Choroid plexus epithelial cell (primary cell): Measurements from ENCODE around the gene EGFL8.

Experiments
- DNase-seq: peaks from one replicate; pipeline ENCODE4 v3.0.0-alpha.2; 2010; ENCODE audit warnings: low read depth
- H3K4me3 ChIP-seq: 2 replicates; pipeline ENCODE4 v1.5.1; 2011; ENCODE audit warnings: low read depth, mild to moderate bottlenecking, control low read depth, low read length, moderate library complexity
- TF ChIP-seq, protein P1 (sequence below): conservative IDR thresholded peaks from 2 replicates; pipeline ENCODE4 v1.5.1; 2011; ENCODE audit warnings: low read depth, mild to moderate bottlenecking, control low read depth, inconsistent platforms, low read length, moderate library complexity

The EGFL8 gene

DNA sequence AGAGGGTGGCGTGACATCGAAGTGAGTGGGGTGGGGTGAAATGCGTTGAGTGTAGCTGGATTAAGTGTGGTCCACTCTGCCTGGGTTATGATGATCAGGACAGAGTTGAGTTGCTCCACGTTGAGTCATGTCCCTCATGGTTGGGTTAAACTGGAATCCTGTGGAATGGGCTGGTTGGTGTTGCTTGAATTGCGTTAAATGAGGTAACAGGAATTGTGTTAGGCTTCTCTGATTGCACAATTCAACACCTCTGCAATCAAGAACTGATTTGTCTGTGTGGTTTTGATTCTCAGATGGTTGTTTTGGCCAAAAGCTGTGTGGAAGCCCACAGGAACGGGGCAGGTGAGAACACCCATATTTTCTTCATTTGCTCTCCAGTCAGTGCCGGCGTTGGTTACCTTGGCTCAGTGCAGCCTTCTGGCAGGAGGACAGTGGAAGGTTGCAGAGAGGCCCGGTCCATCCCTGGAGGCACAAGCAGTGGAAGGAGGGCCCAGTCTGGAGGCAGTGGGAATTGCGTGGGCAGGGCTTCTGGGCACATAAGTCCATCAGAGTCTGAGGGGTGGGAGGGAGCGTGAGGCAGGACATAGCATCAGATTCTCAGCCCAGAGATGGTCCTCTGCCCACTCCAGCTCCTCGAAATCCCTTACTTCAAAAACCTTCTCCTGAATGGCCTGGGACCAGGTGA, 47.8 kb downstream of the EGFL8 start:
- TF ChIP-seq, protein P1, sequence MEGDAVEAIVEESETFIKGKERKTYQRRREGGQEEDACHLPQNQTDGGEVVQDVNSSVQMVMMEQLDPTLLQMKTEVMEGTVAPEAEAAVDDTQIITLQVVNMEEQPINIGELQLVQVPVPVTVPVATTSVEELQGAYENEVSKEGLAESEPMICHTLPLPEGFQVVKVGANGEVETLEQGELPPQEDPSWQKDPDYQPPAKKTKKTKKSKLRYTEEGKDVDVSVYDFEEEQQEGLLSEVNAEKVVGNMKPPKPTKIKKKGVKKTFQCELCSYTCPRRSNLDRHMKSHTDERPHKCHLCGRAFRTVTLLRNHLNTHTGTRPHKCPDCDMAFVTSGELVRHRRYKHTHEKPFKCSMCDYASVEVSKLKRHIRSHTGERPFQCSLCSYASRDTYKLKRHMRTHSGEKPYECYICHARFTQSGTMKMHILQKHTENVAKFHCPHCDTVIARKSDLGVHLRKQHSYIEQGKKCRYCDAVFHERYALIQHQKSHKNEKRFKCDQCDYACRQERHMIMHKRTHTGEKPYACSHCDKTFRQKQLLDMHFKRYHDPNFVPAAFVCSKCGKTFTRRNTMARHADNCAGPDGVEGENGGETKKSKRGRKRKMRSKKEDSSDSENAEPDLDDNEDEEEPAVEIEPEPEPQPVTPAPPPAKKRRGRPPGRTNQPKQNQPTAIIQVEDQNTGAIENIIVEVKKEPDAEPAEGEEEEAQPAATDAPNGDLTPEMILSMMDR: no peak
- no peak overlapping the region for H3K4me3 ChIP-seq
- DNase-seq: no peak

DNA sequence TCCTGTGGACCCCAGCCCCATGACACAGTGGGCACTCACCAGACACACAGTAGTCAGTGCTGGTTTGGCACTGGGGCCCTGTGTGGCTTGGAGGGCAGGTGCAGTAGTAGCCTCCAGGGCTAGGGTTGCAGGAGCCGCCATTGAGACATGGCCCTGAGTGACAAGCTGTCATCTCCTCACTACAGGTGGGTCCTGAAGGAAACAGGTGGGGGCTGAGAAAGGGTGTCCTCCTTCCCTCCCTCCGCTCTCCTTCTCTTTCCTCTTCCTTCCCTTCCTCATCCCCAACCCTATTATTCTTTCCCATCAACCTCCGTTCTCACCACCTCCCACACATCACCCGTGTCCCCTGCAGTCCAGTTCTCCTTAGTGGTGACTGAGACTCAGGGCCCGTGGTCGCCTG, 49.3 kb downstream of the EGFL8 start:
- TF ChIP-seq, protein P1: no peak
- DNase-seq: no peak
- no peak overlapping the region for H3K4me3 ChIP-seq

DNA sequence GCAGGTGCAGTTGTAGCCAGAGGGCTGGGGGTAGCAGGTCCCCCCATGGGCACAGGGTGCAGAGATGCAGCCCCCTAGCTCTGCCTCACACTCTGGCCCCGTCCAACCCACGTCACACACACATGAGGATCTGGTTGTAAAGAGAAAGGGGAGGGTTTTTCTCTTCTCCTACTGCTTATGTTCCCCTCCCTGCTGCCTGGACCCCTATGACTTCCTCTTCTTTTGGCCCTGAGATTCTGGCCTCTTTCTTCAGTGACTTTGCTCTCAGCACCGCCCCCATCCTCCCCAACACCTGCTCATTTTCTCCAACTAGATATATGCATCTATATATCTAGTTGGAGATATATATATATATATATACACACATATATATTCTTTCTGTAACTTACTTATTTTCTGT, 49.7 kb downstream of the EGFL8 start:
- no peak for DNase-seq
- H3K4me3 ChIP-seq: no peak overlapping the region
- TF ChIP-seq, protein P1: no peak

DNA sequence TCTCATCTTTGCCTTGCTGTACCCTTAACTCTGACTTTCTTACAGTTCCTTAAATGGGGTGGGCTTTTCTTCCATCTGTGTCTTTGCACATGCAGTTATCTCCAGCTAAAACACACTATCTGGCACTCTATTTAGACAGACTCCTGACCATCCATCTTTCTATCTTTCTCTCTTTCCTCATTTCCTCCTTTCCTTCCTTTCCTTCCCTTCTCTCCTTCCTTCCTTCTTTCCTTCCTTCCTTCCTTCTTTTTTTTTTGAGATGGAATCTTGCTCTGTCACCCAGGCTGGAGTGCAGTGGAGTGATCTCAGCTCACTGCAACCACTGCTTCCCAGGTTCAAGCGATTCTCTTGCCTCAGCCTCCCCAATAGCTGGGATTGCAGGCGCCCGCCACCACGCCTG, 51.2 kb downstream of the EGFL8 start:
- no peak overlapping the region for H3K4me3 ChIP-seq
- TF ChIP-seq, protein P1: no peak
- no peak for DNase-seq

DNA sequence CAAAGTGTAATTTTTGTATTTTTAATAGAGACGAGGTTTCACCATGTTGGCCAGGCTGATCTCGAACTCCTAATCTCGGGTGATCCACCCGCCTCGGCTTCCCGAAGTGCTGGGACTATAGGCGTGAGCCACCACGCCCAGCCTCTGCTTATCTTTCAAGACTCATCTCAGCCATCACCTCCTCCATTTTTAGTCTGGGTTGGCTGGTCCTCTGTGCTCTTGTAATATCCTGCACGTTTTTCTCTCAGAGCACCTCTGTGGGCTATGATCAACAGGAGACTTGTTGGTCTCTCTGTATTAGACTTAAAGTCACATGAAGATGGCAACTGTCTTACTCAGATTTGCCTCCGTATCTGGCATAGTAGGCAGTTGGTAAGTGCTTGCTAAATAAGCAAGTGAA, 51.9 kb downstream of the EGFL8 start:
- no peak overlapping the region for H3K4me3 ChIP-seq
- DNase-seq: no peak
- TF ChIP-seq, protein P1: no peak

DNA sequence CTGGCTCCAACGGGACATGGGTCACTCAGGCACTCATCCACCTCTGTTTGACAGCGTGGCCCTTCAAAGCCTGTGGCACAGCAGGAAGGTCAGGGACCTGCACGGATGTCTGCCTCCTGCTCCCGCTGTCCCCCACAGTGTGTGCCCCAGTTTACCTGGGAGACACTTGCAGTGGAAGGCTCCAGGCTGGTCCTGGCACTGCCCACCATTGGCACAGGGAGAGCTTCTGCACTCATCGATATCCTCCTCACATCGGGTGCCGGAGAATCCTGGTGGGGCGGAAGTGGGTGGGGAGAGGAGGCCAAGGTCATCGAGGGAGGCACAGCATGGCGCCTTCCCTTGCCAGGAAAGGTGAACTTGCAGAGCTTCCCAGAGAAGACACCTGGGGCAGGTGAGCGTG, 52.6 kb downstream of the EGFL8 start:
- H3K4me3 ChIP-seq: no peak overlapping the region
- TF ChIP-seq, protein P1: no peak
- DNase-seq: no peak
